NCI-H460 (cell line): ENCODE data around the gene MUC2. TPM values are rescaled to one million over a fixed set of nuclear protein-coding genes. Genes with fewer than 3 reads are reported as not detected.

ENCODE experiments used
- DNase-seq: peaks from one replicate; pipeline ENCODE4 v3.0.0-alpha.2; 2016; ENCODE audit warnings: low read depth; ENCODE audit errors: extremely low read depth
- total RNA-seq: library from RNA; depleted of rRNA; stranded (reverse); fragments of >200 nt; shearing (Covaris generic); gene quantifications from 2 replicates; pipeline ENCODE4 v1.2.3, GENCODE V29; 2014

Gene MUC2
- total RNA-seq, 1 experiment from 2014 or later = not detected

- DNase-seq = no peak
Observed at GRCh38 chr11:1070594-1071462, 3.8 kb upstream of the MUC2 start.

GRCh38 chr11:1071571-1072115 is 3.0 kb upstream of the MUC2 start:
- DNase-seq = no peak

GRCh38 chr11:1072116-1072820 is 2.4 kb upstream of the MUC2 start:
- no peak for DNase-seq

GRCh38 chr11:1072821-1073231 is 1.8 kb upstream of the MUC2 start:
- no peak for DNase-seq

GRCh38 chr11:1073261-1073724 is 1.4 kb upstream of the MUC2 start:
- peak; percentile 9 for DNase-seq

- DNase-seq = no peak
Observed at GRCh38 chr11:1073851-1074243, 827 bp upstream of the MUC2 start.

GRCh38 chr11:1075341-1075911 is 752 bp downstream of the MUC2 start:
- DNase-seq = no peak

- DNase-seq = no peak
Observed at GRCh38 chr11:1076061-1076665, 1.5 kb downstream of the MUC2 start.

GRCh38 chr11:1077033-1077416 is 2.4 kb downstream of the MUC2 start:
- DNase-seq = no peak

- DNase-seq = no peak
Observed at GRCh38 chr11:1077417-1078119, 2.9 kb downstream of the MUC2 start.

GRCh38 chr11:1078191-1078601 is 3.5 kb downstream of the MUC2 start:
- DNase-seq = no peak

- DNase-seq = no peak
Observed at GRCh38 chr11:1081601-1082311, 7.1 kb downstream of the MUC2 start.

- DNase-seq = no peak
Observed at GRCh38 chr11:1082346-1082727, 7.7 kb downstream of the MUC2 start.

GRCh38 chr11:1082728-1083620 is 8.3 kb downstream of the MUC2 start:
- no peak for DNase-seq

- DNase-seq = no peak
Observed at GRCh38 chr11:1083621-1084551, 9.2 kb downstream of the MUC2 start.

GRCh38 chr11:1084561-1085439 is 10.1 kb downstream of the MUC2 start:
- DNase-seq = no peak
